ENCODE results near the gene PPP3R1. TPM values are rescaled to one million over a fixed set of nuclear protein-coding genes. Genes with fewer than 3 reads are reported as not detected.

The PPP3R1 gene
- total and polyA plus RNA-seq, 2 of the 4 experiments (the other 2 are of a cell fraction) = 9.1 to 17.3 TPM

- Histone ChIP-seq H3K9me3 (ENCODE audit: control insufficient read depth, insufficient read depth, low read length) (no peaks in the 10 kb centered on the region), H3K14ac (replicated peaks; ENCODE audit: low read depth, low read length) (no peak overlapping the region), H3K4me3 (ENCODE audit: insufficient read depth, low read depth, low read length) (no peak overlapping the region), H3K18ac (ENCODE audit: low read depth, low read length) (no peak overlapping the region), H2BK120ac (ENCODE audit: low read depth, low read length) (no peak overlapping the region), H3K27ac (ENCODE audit: insufficient read depth, low read length) (no peak overlapping the region), H3K9me1 (ENCODE audit: insufficient read depth, low read length) (no peaks in the 10 kb centered on the region), H4K5ac (ENCODE audit: low read depth, low read length) (no peak overlapping the region), H2AK5ac (ENCODE audit: low read depth, low read length) (no peak overlapping the region), H3K23ac (ENCODE audit: low read depth, low read length) (no peak overlapping the region), H2BK5ac (ENCODE audit: low read depth, low read length, poor library complexity, severe bottlenecking) (no peak overlapping the region), H4K20me1 (ENCODE audit: insufficient read depth, low read length) (no peaks in the 10 kb centered on the region), H4K8ac (ENCODE audit: low read depth in 2 of 2, low read length in 2 of 2) (no peak overlapping the region), H3K4me2 (ENCODE audit: low read depth, low read length) (no peak overlapping the region), H2AFZ (replicated peaks; ENCODE audit: low read length, poor library complexity) (no peak overlapping the region), H2AK9ac (replicated peaks; ENCODE audit: low read depth, low read length, poor library complexity) (no peak overlapping the region), H3K4me1 (ENCODE audit: control insufficient read depth, insufficient read depth, low read length) (no peaks in the 10 kb centered on the region), H2BK20ac (ENCODE audit: low read depth, low read length) (no peak overlapping the region), H4K91ac (ENCODE audit: insufficient read depth, low read depth, low read length) (no peak overlapping the region), H3K4ac (ENCODE audit: low read depth, low read length) (no peak overlapping the region), H3K36me3 (ENCODE audit: control insufficient read depth, insufficient read depth, low read length) (no peaks in the 10 kb centered on the region), H3K27me3 (ENCODE audit: control insufficient read depth, insufficient read depth, low read length) (no peaks in the 10 kb centered on the region), H3K9ac (ENCODE audit: low read depth, low read length) (no peak overlapping the region), H3K56ac (ENCODE audit: extremely low read depth, insufficient read depth, low read length) (no peak overlapping the region), H2BK15ac (ENCODE audit: low read depth, low read length) (no peak overlapping the region), H3K79me1 (ENCODE audit: low read depth in 1 of 2, low read length in 2 of 2) (no peaks in the 10 kb centered on the region)
- ChIA-PET POLR2A (ENCODE audit: unreplicated experiment) (no interaction called here), CTCF (no interaction called here)
- ATAC-seq (ENCODE audit: low read depth) (no peak), DNase-seq (no peak)
- TF ChIP-seq NFE2L2 (IDR thresholded peaks at IDR 0.05; ENCODE audit: low read depth, low read length) (no peak), RFX5 (IDR thresholded peaks at IDR 0.05; ENCODE audit: low read depth, low read length) (no peak), RCOR1 (IDR thresholded peaks at IDR 0.05; ENCODE audit: insufficient replicate concordance, low read length) (no peak), SMC3 (IDR thresholded peaks at IDR 0.05; ENCODE audit: low read depth, low read length) (no peak), CHD1 (IDR thresholded peaks at IDR 0.05; ENCODE audit: low read depth, low read length) (no peak), CEBPB (IDR thresholded peaks at IDR 0.05; ENCODE audit: low read depth, low read length) (no peak), MAZ (IDR thresholded peaks at IDR 0.05; ENCODE audit: borderline replicate concordance, low read depth, low read length) (no peak), MXI1 (IDR thresholded peaks at IDR 0.05; ENCODE audit: borderline replicate concordance, low read depth, low read length) (no peak), MAFK (IDR thresholded peaks at IDR 0.05; ENCODE audit: low read depth, low read length) (no peak)
- TF ChIP-seq, protein P1, sequence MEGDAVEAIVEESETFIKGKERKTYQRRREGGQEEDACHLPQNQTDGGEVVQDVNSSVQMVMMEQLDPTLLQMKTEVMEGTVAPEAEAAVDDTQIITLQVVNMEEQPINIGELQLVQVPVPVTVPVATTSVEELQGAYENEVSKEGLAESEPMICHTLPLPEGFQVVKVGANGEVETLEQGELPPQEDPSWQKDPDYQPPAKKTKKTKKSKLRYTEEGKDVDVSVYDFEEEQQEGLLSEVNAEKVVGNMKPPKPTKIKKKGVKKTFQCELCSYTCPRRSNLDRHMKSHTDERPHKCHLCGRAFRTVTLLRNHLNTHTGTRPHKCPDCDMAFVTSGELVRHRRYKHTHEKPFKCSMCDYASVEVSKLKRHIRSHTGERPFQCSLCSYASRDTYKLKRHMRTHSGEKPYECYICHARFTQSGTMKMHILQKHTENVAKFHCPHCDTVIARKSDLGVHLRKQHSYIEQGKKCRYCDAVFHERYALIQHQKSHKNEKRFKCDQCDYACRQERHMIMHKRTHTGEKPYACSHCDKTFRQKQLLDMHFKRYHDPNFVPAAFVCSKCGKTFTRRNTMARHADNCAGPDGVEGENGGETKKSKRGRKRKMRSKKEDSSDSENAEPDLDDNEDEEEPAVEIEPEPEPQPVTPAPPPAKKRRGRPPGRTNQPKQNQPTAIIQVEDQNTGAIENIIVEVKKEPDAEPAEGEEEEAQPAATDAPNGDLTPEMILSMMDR (conservative IDR thresholded peaks at IDR 0.05; ENCODE audit: low read depth, low read length) = no peak
- no TSS peak for BruUV-seq (replicated peaks)
- WGBS, 2 experiments (ENCODE audit: extremely low coverage in 2 of 2, insufficient read length in 1 of 2) = no CpG with 5 or more reads among the region's 1 CpG
- dilution Hi-C loops (cut with HindIII; ENCODE audit: low sequenced_read_pairs, unreplicated experiment) = no loop called here
- in situ Hi-C loops (cut with MboI; ENCODE audit: low sequenced_read_pairs) = no loop called here
- intact Hi-C loops (cut with micrococcal nuclease) = loop anchor here (5.0 kb wide), 1 partner anchor 83 kb away; no protein-coding TSS in a partner anchor
Observed at GRCh38 chr2:68280348-68280747, 28.0 kb upstream of the PPP3R1 start.
